Heart left ventricle (tissue), 13 donors: Measurements from ENCODE around the gene VAPA.

ENCODE experiments used
- POLR2A ChIP-seq, 2 donors: fragments of 450-650 bp; IDR thresholded peaks; one replicate each; pipeline ENCODE4 v1.6.1; 2017; ENCODE audit warnings: antibody characterized with exemption in 2 of 2, mild to moderate bottlenecking in 2 of 2, moderate library complexity in 2 of 2
- TF ChIP-seq, protein P1 (sequence below), 12 donors: fragments of 200-600 bp; sonication (generic) in 4 of 12; IDR thresholded peaks; one replicate each; pipeline versions ENCODE4 v1.5.0 to v1.8.0; 2018 to 2022; ENCODE audit warnings: antibody characterized with exemption in 12 of 12, mild to moderate bottlenecking in 5 of 12
- donor health status: ischemic (EF 13 %, LVEDD 7.1; RV severe dilation, severe dysfunction).
- donor health status: DM: no; HTN: yes; CAD: no.
- donor health status: DM: no; HTN: no; CAD: no.
- donor health status: ischemic (EF 25% LVEDD 6.9; RV normal size, moderate dysfunction).
- donor health status: ischemic (EF 25% LVEDD 5.7; RV mildly dilated, moderate dysfunction).
- donor health status: ischemic (EF 35%, LVEDD 5.7; RV mildly dilated, moderate dysfunction).
- donor health status: nonischemic (EF 11% LVEDD 7.7; RV severe dilation, severe dysfunction).
- donor health status: DM: yes; HTN: yes; CAD: no.
- donor health status: PGD.
- donor health status: ischemic (EF 29% LVEDD 5.4; RV normal size, mild dysfunction).
- donor health status: nonischemic (EF 23%, LVEDD 6.1; RV moderate dilation, normal function).

DNA sequence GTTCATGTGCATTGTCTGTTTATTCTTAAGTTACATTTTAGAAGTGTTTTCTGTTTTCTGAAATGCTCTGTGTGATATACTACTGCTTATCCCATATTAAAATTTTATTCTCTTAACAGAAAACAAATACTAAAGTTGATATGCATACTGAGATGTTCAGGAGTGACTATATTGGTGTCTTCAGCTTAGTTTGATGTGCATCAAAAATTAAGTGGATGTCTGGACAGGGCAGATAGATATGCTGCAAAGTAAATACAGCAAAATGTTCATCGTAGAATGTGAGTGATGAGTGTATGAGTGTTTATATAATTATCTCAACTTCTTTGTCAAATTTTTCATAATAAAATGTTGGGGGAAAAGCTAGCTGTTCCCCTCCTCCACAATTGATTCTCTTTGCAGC lies 13.2 kb downstream of the VAPA start:
- TF ChIP-seq POLR2A (IDR thresholded peaks at IDR 0.05), result no peak
- TF ChIP-seq, protein P1, sequence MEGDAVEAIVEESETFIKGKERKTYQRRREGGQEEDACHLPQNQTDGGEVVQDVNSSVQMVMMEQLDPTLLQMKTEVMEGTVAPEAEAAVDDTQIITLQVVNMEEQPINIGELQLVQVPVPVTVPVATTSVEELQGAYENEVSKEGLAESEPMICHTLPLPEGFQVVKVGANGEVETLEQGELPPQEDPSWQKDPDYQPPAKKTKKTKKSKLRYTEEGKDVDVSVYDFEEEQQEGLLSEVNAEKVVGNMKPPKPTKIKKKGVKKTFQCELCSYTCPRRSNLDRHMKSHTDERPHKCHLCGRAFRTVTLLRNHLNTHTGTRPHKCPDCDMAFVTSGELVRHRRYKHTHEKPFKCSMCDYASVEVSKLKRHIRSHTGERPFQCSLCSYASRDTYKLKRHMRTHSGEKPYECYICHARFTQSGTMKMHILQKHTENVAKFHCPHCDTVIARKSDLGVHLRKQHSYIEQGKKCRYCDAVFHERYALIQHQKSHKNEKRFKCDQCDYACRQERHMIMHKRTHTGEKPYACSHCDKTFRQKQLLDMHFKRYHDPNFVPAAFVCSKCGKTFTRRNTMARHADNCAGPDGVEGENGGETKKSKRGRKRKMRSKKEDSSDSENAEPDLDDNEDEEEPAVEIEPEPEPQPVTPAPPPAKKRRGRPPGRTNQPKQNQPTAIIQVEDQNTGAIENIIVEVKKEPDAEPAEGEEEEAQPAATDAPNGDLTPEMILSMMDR (IDR thresholded peaks at IDR 0.05), result no peak
